Body of pancreas (tissue), 4 donors: ENCODE measurements around the gene TFDP3. TPM values are rescaled to one million over a fixed set of nuclear protein-coding genes. Genes with fewer than 3 reads are reported as not detected.

ENCODE experiments used
- ATAC-seq: fragments of 150-250 bp; one replicate; pipeline ENCODE4 v1.9.1; 2016
- DNase-seq, 4 donors: peaks; one replicate each; pipeline ENCODE4 v3.0.0-alpha.2; 2019
- H3K27ac ChIP-seq, 4 donors: fragments of 200-600 bp; sonication (generic); 1 replicate in 3 of 4; 2 replicates in 1 of 4; pipeline versions ENCODE4 v1.5.1 to v1.6.1; 2016 to 2019; ENCODE audit warnings: mild to moderate bottlenecking in 1 of 4, mixed read lengths in 1 of 4, moderate library complexity in 1 of 4
- H3K27me3 ChIP-seq, 2 donors: fragments of 200-600 bp; sonication (generic); one replicate each; pipeline ENCODE4 v1.6.0; 2016; ENCODE audit warnings: mild to moderate bottlenecking in 1 of 2
- H3K36me3 ChIP-seq, 2 donors: fragments of 200-600 bp; sonication (generic); replicated peaks in 1 of 2; 2 replicates each; pipeline ENCODE4 v1.5.1; 2016; ENCODE audit warnings: low read depth in 2 of 2; ENCODE audit not compliant: insufficient read depth in 1 of 2
- H3K4me1 ChIP-seq: fragments of 200-600 bp; sonication (generic); one replicate; pipeline ENCODE4 v1.6.0; 2016
- H3K4me3 ChIP-seq, 2 donors: fragments of 200-600 bp; sonication (generic); 1 replicate in 1 of 2; 2 replicates in 1 of 2; pipeline ENCODE4 v1.5.1; 2016 to 2019
- H3K9me3 ChIP-seq, 3 donors: fragments of 200-600 bp; sonication (generic); 1 replicate in 2 of 3; 2 replicates in 1 of 3; pipeline ENCODE4 v1.5.1; 2016
- CTCF ChIP-seq, 7 experiments: fragments of 450-650 bp in 4 of 7; fragments of 200-600 bp in 3 of 7; sonication (generic) in 3 of 7; IDR thresholded peaks; one replicate each; pipeline ENCODE4 v1.5.1; 2016 to 2019; ENCODE audit warnings: antibody characterized with exemption in 7 of 7
- POLR2A ChIP-seq, 3 donors: fragments of 450-650 bp; IDR thresholded peaks; one replicate each; pipeline ENCODE4 v1.6.1; 2016; ENCODE audit warnings: antibody characterized with exemption in 3 of 3, mild to moderate bottlenecking in 2 of 3
- WGBS, 2 donors: methylation state at CpG; one replicate each; pipeline ENCODE4 v1.1.5; 2017; 5-methylcytosine and 5-hydroxymethylcytosine counted together
- intact Hi-C: fragments of 100-400 bp; cut with DNase I; formaldehyde crosslinking; loops from one replicate; pipeline ENCODE4 v1.15.1; 2023
- total RNA-seq, 2 donors: library from RNA; depleted of rRNA; stranded (reverse); fragments of >200 nt; gene quantifications; one replicate each; pipeline ENCODE4 v1.1.0, GENCODE V29; 2016

Gene TFDP3
- total RNA-seq, 2 donors from 2014 or later, result not detected

GRCh38 chrX:133215017-133215416, 3.1 kb downstream of the TFDP3 start:
- no peaks in the 10 kb centered on the region for H3K9me3 ChIP-seq
- DNase-seq (no peak), ATAC-seq (no peak)
- H3K27me3 ChIP-seq, result no peaks in the 10 kb centered on the region
- intact Hi-C loops, result no loop called here
- 90 to 91% methylated on average over 2 to 3 of the region's 3 CpGs for WGBS, 2 donors
- no peak overlapping the region for H3K4me3 ChIP-seq
- no peak overlapping the region for H3K27ac ChIP-seq
- TF ChIP-seq POLR2A (IDR thresholded peaks at IDR 0.05) (no peak), CTCF (IDR thresholded peaks at IDR 0.05) (no peak)
- no peaks in the 10 kb centered on the region for H3K36me3 ChIP-seq
- H3K4me1 ChIP-seq, result no peaks in the 10 kb centered on the region

- Histone ChIP-seq H3K9me3 (no peaks in the 10 kb centered on the region), H3K27me3 (no peaks in the 10 kb centered on the region), H3K4me1 (no peaks in the 10 kb centered on the region), H3K36me3 (no peaks in the 10 kb centered on the region), H3K27ac (no peak overlapping the region), H3K4me3 (no peak overlapping the region)
- intact Hi-C loops, result no loop called here
- no peak for ATAC-seq
- TF ChIP-seq CTCF (IDR thresholded peaks at IDR 0.05) (no peak), POLR2A (IDR thresholded peaks at IDR 0.05) (no peak)
- no peak for DNase-seq
- 43 to 61% methylated on average over 3 of the region's 3 CpGs for WGBS, 2 donors
These were observed 3.9 kb downstream of the TFDP3 start for GRCh38 chrX:133214301-133214700.

GRCh38 chrX:133213117-133213516, 5.0 kb downstream of the TFDP3 start:
- TF ChIP-seq CTCF (IDR thresholded peaks at IDR 0.05), result no peak
- no peak for TF ChIP-seq POLR2A (IDR thresholded peaks at IDR 0.05)
- intact Hi-C loops, result no loop called here
- no peak for ATAC-seq
- no peak overlapping the region for H3K4me3 ChIP-seq
- no peak for DNase-seq
- 76 to 90% methylated on average over 2 to 5 of the region's 5 CpGs for WGBS, 2 donors
- H3K36me3 ChIP-seq, result no peaks in the 10 kb centered on the region
- no peaks in the 10 kb centered on the region for H3K9me3 ChIP-seq
- H3K4me1 ChIP-seq, result no peaks in the 10 kb centered on the region
- H3K27ac ChIP-seq, result no peak overlapping the region
- H3K27me3 ChIP-seq, result no peaks in the 10 kb centered on the region

GRCh38 chrX:133207751-133208150, 10.4 kb downstream of the TFDP3 start:
- ATAC-seq, result no peak
- Histone ChIP-seq H3K4me3 (no peak overlapping the region), H3K9me3 (no peaks in the 10 kb centered on the region), H3K36me3 (no peaks in the 10 kb centered on the region), H3K27ac (no peak overlapping the region), H3K4me1 (no peaks in the 10 kb centered on the region), H3K27me3 (no peaks in the 10 kb centered on the region)
- intact Hi-C loops, result no loop called here
- TF ChIP-seq CTCF (IDR thresholded peaks at IDR 0.05) (no peak), POLR2A (IDR thresholded peaks at IDR 0.05) (no peak)
- 58 to 60% methylated on average over 2 of the region's 2 CpGs for WGBS, 2 donors
- no peak for DNase-seq

- H3K27ac ChIP-seq, result no peak overlapping the region
- H3K27me3 ChIP-seq, result no peaks in the 10 kb centered on the region
- no peak overlapping the region for H3K4me3 ChIP-seq
- DNase-seq (no peak), ATAC-seq (no peak)
- intact Hi-C loops, result no loop called here
- no peaks in the 10 kb centered on the region for H3K4me1 ChIP-seq
- no peaks in the 10 kb centered on the region for H3K36me3 ChIP-seq
- TF ChIP-seq CTCF (IDR thresholded peaks at IDR 0.05) (no peak), POLR2A (IDR thresholded peaks at IDR 0.05) (no peak)
- WGBS, 2 donors, result 0 to 16% methylated on average over 1 of the region's 1 CpG
- no peaks in the 10 kb centered on the region for H3K9me3 ChIP-seq
These were observed 26.5 kb downstream of the TFDP3 start for GRCh38 chrX:133191739-133192039.
